GM21576 (cell line): ENCODE results near the gene OPN1MW3.
A peak's percentile ranks its signal among the peaks of the same experiment; 100 is the strongest.
"Not testable (repeated sequence)": the region's sequence is repeated elsewhere in the genome, so short reads cannot be mapped to it uniquely, and the experiment has no call there.

Source experiments
- ATAC-seq: cut with Tn5 transposase; IDR thresholded peaks from one replicate; pipeline ENCODE4 v1.9.1; 2021; ENCODE audit warnings: mild to moderate bottlenecking, moderate library complexity; ENCODE audit not compliant: unreplicated experiment

Gene OPN1MW3

GRCh38 chrX:154257282-154257681, at the start of gene OPN1MW3:
TSS of gene OPN1MW3 (plus strand) at chrX:154257582. CDS start at chrX:154257620, 38 bp downstream.
- not testable (repeated sequence) for ATAC-seq

GRCh38 chrX:154209670-154210418, 47.5 kb upstream of the OPN1MW3 start:
- peak; percentile 95 for ATAC-seq

GRCh38 chrX:154211057-154211456, 46.3 kb upstream of the OPN1MW3 start:
- ATAC-seq, result not testable (repeated sequence)

- not testable (repeated sequence) for ATAC-seq
Measured at GRCh38 chrX:154211499-154211898, 45.9 kb upstream of the OPN1MW3 start.

- not testable (repeated sequence) for ATAC-seq
Measured at GRCh38 chrX:154219456-154219855, 37.9 kb upstream of the OPN1MW3 start, which contains the start of gene OPN1MW2. TSS of gene OPN1MW2 (plus strand) at chrX:154219756. CDS start at chrX:154219816, 60 bp downstream.

DNA sequence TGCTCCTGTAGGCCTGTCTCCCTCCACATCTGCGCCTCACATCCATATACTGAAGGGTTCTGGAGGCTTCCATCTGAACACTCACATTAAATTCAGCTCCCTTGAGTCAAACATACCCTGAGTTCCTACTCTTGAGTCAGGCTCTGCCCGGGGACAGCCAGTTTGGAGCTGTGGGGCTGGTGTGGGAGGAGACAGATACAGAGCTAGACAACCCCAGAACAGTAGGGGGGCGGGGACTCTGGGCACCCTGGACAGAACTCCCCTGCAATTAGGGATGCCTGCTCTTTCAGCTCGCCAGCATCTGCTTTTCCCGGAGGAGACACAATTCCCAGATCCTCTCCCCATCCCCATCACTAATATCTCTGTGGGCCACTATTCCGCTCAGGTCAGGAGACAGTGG, 32.1 kb upstream of the OPN1MW3 start:
- ATAC-seq, result not testable (repeated sequence)

- not testable (repeated sequence) for ATAC-seq
Measured at GRCh38 chrX:154226706-154227105, 30.7 kb upstream of the OPN1MW3 start.

DNA sequence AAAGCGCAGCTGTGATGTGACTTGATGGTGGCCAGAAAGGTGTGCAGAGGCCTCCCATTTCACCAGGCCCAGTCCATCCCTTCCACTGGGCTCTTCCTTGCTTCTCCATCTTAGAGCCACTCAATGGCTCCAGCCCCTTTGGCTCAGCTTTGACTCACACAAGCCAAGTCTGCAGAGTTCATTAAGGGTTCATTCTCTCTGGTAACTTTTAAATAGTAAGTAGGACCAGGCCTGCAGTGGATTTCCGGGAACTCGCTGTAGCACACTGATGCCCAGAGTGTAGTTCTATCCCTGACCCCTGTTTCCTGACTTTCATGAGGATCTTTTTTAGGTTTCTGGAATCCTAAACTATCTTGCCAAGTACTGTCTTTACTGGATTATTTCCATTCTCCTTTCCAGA, 25.9 kb upstream of the OPN1MW3 start:
- ATAC-seq, result not testable (repeated sequence)

GRCh38 chrX:154233620-154234019, 23.8 kb upstream of the OPN1MW3 start:
- not testable (repeated sequence) for ATAC-seq

DNA sequence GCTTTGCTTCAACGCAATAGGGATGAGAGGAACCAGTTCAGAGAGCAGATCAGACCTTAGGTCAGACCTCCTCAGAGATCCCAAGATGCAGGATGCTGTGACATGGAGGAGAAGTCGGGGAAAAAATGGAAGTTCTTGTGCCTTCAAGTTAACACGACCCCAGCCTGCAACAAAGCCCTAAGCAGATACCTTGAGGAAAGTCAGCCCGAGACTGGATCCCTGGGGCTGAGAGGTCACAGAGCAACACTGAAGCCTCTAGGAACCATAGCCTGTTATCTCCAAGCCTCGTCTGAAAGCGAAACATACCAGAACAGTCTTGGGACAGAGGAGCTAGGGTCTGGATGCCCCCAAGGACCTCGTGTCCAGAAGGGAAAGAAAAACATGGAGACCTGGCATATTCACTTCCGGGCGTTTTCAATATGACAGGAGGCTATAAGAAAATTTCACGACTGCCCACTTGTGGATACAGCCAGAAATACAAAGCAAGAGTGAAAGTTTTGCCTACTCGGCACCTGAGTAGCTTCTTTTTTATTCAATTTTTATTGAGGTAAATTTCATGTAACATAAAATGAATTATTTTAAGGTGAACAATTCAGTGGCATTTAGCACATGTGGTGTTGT, 18.3 kb upstream of the OPN1MW3 start:
- not testable (repeated sequence) for ATAC-seq

DNA sequence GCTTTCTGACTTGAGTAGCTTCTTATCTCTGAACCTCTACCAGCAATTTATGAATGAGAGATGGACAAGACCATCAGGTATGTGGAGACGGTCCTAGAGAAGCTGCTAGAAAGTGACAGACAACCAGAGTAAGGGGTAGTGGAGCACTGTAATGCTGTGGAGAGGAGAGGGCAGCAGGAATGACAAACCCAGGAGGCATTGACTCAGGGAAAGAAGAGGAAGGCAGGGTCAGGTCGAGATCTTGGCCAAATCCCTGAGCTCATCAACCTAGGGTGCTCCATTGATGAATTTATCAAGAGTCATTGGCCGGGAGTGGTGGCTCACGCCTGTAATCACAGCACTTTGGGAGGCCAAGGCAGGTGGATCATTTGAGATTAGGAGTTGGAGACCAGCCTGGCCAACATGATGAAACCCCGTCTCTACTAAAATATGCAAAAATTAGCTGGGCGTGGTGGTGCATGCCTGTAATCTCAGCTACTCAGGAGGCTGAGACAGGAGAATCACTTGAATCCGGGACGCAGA, 17.3 kb upstream of the OPN1MW3 start:
- ATAC-seq, result not testable (repeated sequence)

GRCh38 chrX:154247377-154248045, 9.9 kb upstream of the OPN1MW3 start:
- ATAC-seq, result peak; percentile 94

GRCh38 chrX:154248076-154248475, 9.3 kb upstream of the OPN1MW3 start:
- ATAC-seq, result not testable (repeated sequence)

- ATAC-seq, result not testable (repeated sequence)
Measured at GRCh38 chrX:154258711-154259110, 1.3 kb downstream of the OPN1MW3 start.

GRCh38 chrX:154263072-154263471, 5.7 kb downstream of the OPN1MW3 start:
- not testable (repeated sequence) for ATAC-seq

GRCh38 chrX:154269245-154269644, 11.9 kb downstream of the OPN1MW3 start:
- ATAC-seq, result not testable (repeated sequence)

GRCh38 chrX:154284489-154285338, 27.3 kb downstream of the OPN1MW3 start:
- ATAC-seq, result peak; percentile 87

- not testable (repeated sequence) for ATAC-seq
Measured at GRCh38 chrX:154286406-154286805, 29.0 kb downstream of the OPN1MW3 start.

- ATAC-seq, result no peak
Measured at GRCh38 chrX:154294791-154295574, 37.6 kb downstream of the OPN1MW3 start, which contains the start of gene TEX28. TSS of gene TEX28 (minus strand) at chrX:154295124. CDS start at chrX:154292117, 3,007 bp downstream.
